BE2C (cell line): Measurements from ENCODE around the gene MYOZ2.

Experiments used
- DNase-seq: peaks from one replicate; pipeline ENCODE4 v3.0.0-alpha.2; 2020
- H3K27me3 ChIP-seq: fragments of 250-450 bp; sonication (Bioruptor Pico); 2 replicates; pipeline ENCODE4 v1.5.1; 2020; ENCODE audit warnings: mild to moderate bottlenecking
- H3K36me3 ChIP-seq: fragments of 250-450 bp; sonication (Bioruptor Pico); 2 replicates; pipeline ENCODE4 v1.5.1; 2020; ENCODE audit warnings: mild to moderate bottlenecking
- H3K4me1 ChIP-seq: fragments of 250-450 bp; sonication (Bioruptor Pico); 2 replicates; pipeline ENCODE4 v1.5.1; 2020
- H3K4me3 ChIP-seq: 2 replicates; pipeline ENCODE4 v1.5.1; 2011; ENCODE audit warnings: low read depth, low read length
- H3K9me3 ChIP-seq: fragments of 250-450 bp; sonication (Bioruptor Pico); 2 replicates; pipeline ENCODE4 v1.5.1; 2020
- CTCF ChIP-seq: IDR thresholded peaks from 2 replicates; pipeline ENCODE4 v1.5.1; 2012; ENCODE audit warnings: mild to moderate bottlenecking, low read depth, low read length

Gene MYOZ2

GRCh38 chr4:119231491-119231890 lies 95.9 kb downstream of the MYOZ2 start:
- H3K9me3 ChIP-seq = no peaks in the 10 kb centered on the region
- H3K4me1 ChIP-seq = peaks cover 6% of the 10 kb centered on the region; the same call in 1 of the 2 replicates
- H3K4me3 ChIP-seq = no peak overlapping the region
- no peaks in the 10 kb centered on the region for H3K27me3 ChIP-seq
- H3K36me3 ChIP-seq = no peaks in the 10 kb centered on the region; the same call in 1 of the 2 replicates
- no peak for DNase-seq
- no peak for TF ChIP-seq CTCF

GRCh38 chr4:119232286-119232685 lies 96.7 kb downstream of the MYOZ2 start:
- Histone ChIP-seq H3K4me1 (peaks cover 6% of the 10 kb centered on the region; the same call in 1 of the 2 replicates), H3K4me3 (no peak overlapping the region), H3K9me3 (no peaks in the 10 kb centered on the region), H3K27me3 (no peaks in the 10 kb centered on the region), H3K36me3 (no peaks in the 10 kb centered on the region; the same call in 1 of the 2 replicates)
- no peak for TF ChIP-seq CTCF
- DNase-seq = no peak

GRCh38 chr4:119233191-119233590 lies 97.6 kb downstream of the MYOZ2 start:
- Histone ChIP-seq H3K36me3 (no peaks in the 10 kb centered on the region; the same call in 1 of the 2 replicates), H3K4me1 (peaks cover 8% of the 10 kb centered on the region), H3K27me3 (no peaks in the 10 kb centered on the region), H3K4me3 (no peak overlapping the region), H3K9me3 (no peaks in the 10 kb centered on the region)
- TF ChIP-seq CTCF = no peak
- DNase-seq = no peak

GRCh38 chr4:119233750-119234149 lies 98.1 kb downstream of the MYOZ2 start:
- no peak for DNase-seq
- no peak for TF ChIP-seq CTCF
- no peaks in the 10 kb centered on the region; the same call in 1 of the 2 replicates for H3K36me3 ChIP-seq

GRCh38 chr4:119237201-119237600 lies 101.6 kb downstream of the MYOZ2 start:
- peaks cover 11% of the 10 kb centered on the region for H3K4me1 ChIP-seq
- no peaks in the 10 kb centered on the region for H3K9me3 ChIP-seq
- no peak for DNase-seq
- H3K27me3 ChIP-seq = no peaks in the 10 kb centered on the region
- TF ChIP-seq CTCF = no peak
- no peak overlapping the region for H3K4me3 ChIP-seq
- H3K36me3 ChIP-seq = no peaks in the 10 kb centered on the region; the same call in 1 of the 2 replicates

More at GRCh38 chr4:119233750-119234149, 98.1 kb downstream of the MYOZ2 start:
- Histone ChIP-seq H3K27me3 (no peaks in the 10 kb centered on the region), H3K4me1 (peaks cover 11% of the 10 kb centered on the region), H3K4me3 (no peak overlapping the region), H3K9me3 (no peaks in the 10 kb centered on the region)
